CD14-positive monocyte (primary cell): Measurements from ENCODE around the gene SLC12A7. TPM values are rescaled to one million over a fixed set of nuclear protein-coding genes. Genes with fewer than 3 reads are reported as not detected.

ENCODE experiments used
- DNase-seq, 3 donors: peaks; one replicate each; pipeline ENCODE4 v3.0.0-alpha.2; 2011 to 2022
- H2AFZ ChIP-seq: 2 replicates; pipeline ENCODE4 v1.6.0; 2012; ENCODE audit warnings: mild to moderate bottlenecking, low read depth, low read length, inconsistent platforms; ENCODE audit not compliant: insufficient read depth, poor library complexity, severe bottlenecking
- H3K27ac ChIP-seq, 2 donors: 1 replicate in 1 of 2; 2 replicates in 1 of 2; pipeline ENCODE4 v1.5.1; 2012 to 2013; ENCODE audit warnings: low read length in 2 of 2, control low read depth in 1 of 2, inconsistent platforms in 1 of 2, low read depth in 1 of 2, mild to moderate bottlenecking in 1 of 2
- H3K27me3 ChIP-seq, 2 donors: one replicate each; pipeline versions ENCODE4 v1.6.0 to v1.6.1; 2011 to 2013; ENCODE audit warnings: low read length in 2 of 2; ENCODE audit not compliant: control insufficient read depth in 2 of 2, insufficient read depth in 2 of 2
- H3K36me3 ChIP-seq, 2 donors: replicated peaks in 1 of 2; 1 replicate in 1 of 2; 2 replicates in 1 of 2; pipeline versions ENCODE4 v1.5.1 to v1.6.1; 2012 to 2013; ENCODE audit warnings: low read length in 2 of 2, control low read depth in 1 of 2, inconsistent platforms in 1 of 2, mild to moderate bottlenecking in 1 of 2; ENCODE audit not compliant: insufficient read depth in 2 of 2, control insufficient read depth in 1 of 2
- H3K4me1 ChIP-seq, 2 donors: 1 replicate in 1 of 2; 2 replicates in 1 of 2; pipeline versions ENCODE4 v1.5.1 to v1.6.1; 2012 to 2013; ENCODE audit warnings: low read length in 2 of 2, control low read depth in 1 of 2, inconsistent platforms in 1 of 2, mild to moderate bottlenecking in 1 of 2, moderate library complexity in 1 of 2; ENCODE audit not compliant: insufficient read depth in 2 of 2, control insufficient read depth in 1 of 2
- H3K4me2 ChIP-seq: replicated peaks from 2 replicates; pipeline ENCODE3; 2012; ENCODE audit warnings: low read length, moderate library complexity, mild to moderate bottlenecking; ENCODE audit not compliant: poor library complexity, severe bottlenecking; ENCODE audit errors: extremely low read depth
- H3K4me3 ChIP-seq, 3 experiments: fragments of 200-600 bp in 1 of 3; sonication (generic) in 1 of 3; replicated peaks in 1 of 3; 1 replicate in 2 of 3; 2 replicates in 1 of 3; pipeline ENCODE4 v1.5.1; 2011 to 2013; ENCODE audit warnings: low read length in 3 of 3, mild to moderate bottlenecking in 3 of 3, control low read depth in 2 of 3, low read depth in 2 of 3, inconsistent platforms in 1 of 3, moderate library complexity in 1 of 3
- H3K79me2 ChIP-seq: 2 replicates; pipeline ENCODE4 v1.6.0; 2012; ENCODE audit warnings: mild to moderate bottlenecking, control low read depth, inconsistent platforms, low read length, moderate library complexity; ENCODE audit not compliant: insufficient read depth
- H3K9ac ChIP-seq: 2 replicates; pipeline ENCODE4 v1.6.0; 2017; ENCODE audit warnings: low read length, mild to moderate bottlenecking; ENCODE audit not compliant: insufficient read depth, poor library complexity, severe bottlenecking
- H3K9me3 ChIP-seq, 2 donors: replicated peaks in 1 of 2; 1 replicate in 1 of 2; 2 replicates in 1 of 2; pipeline versions ENCODE4 v1.5.1 to v1.6.1; 2012 to 2013; ENCODE audit warnings: low read length in 2 of 2, control low read depth in 1 of 2; ENCODE audit not compliant: control insufficient read depth in 1 of 2, insufficient read depth in 1 of 2
- H4K20me1 ChIP-seq: 2 replicates; pipeline ENCODE4 v1.6.0; 2012; ENCODE audit warnings: mild to moderate bottlenecking, low read length, control low read depth, moderate library complexity; ENCODE audit not compliant: insufficient read depth
- H3K27ac Mint-ChIP-seq, 7 donors: one replicate each; pipeline ENCODE4 v1.8.0; 2020; ENCODE audit warnings: mild to moderate bottlenecking in 7 of 7, mixed read lengths in 7 of 7, moderate library complexity in 6 of 7, inconsistent platforms in 2 of 7
- H3K27me3 Mint-ChIP-seq, 3 donors: one replicate each; pipeline ENCODE4 v1.8.0; 2021 to 2022; ENCODE audit warnings: low read depth in 3 of 3, mild to moderate bottlenecking in 3 of 3, mixed read lengths in 3 of 3, moderate library complexity in 3 of 3, inconsistent platforms in 1 of 3
- H3K36me3 Mint-ChIP-seq, 2 donors: one replicate each; pipeline ENCODE4 v1.8.0; 2020; ENCODE audit warnings: mixed read lengths in 2 of 2, inconsistent platforms in 1 of 2, mild to moderate bottlenecking in 1 of 2
- H3K4me1 Mint-ChIP-seq: one replicate; pipeline ENCODE4 v1.8.0; 2020; ENCODE audit warnings: mild to moderate bottlenecking, mixed read lengths
- H3K4me3 Mint-ChIP-seq, 2 donors: one replicate each; pipeline ENCODE4 v1.8.0; 2020; ENCODE audit warnings: mild to moderate bottlenecking in 2 of 2, mixed read lengths in 2 of 2, moderate library complexity in 1 of 2
- H3K9me3 Mint-ChIP-seq, 7 donors: one replicate each; pipeline ENCODE4 v1.8.0; 2020 to 2022; ENCODE audit warnings: mixed read lengths in 7 of 7, mild to moderate bottlenecking in 6 of 7, moderate library complexity in 6 of 7, inconsistent platforms in 2 of 7
- WGBS: methylation state at CpG from one replicate; pipeline ENCODE4 v1.1.5; 2013; ENCODE audit warnings: missing lambda C conversion rate; ENCODE audit not compliant: insufficient coverage; 5-methylcytosine and 5-hydroxymethylcytosine counted together
- intact Hi-C, 2 donors: fragments of 100-400 bp; cut with micrococcal nuclease; formaldehyde crosslinking; loops; one replicate each; pipeline versions ENCODE4 v1.15.0 to v1.15.1; 2023
- polyA plus RNA-seq, 3 donors: library from polyadenylated mRNA; depleted of rRNA in 1 of 3; unstranded in 2 of 3; stranded (reverse) in 1 of 3; fragments of 300-500 nt in 2 of 3; fragments of >200 nt in 1 of 3; fragmentation: Illumina TruSeq in 2 of 3; gene quantifications; 1 replicate in 2 of 3; 2 replicates in 1 of 3; pipeline ENCODE4 v1.2.3, GENCODE V29; 2012 to 2021
- TF ChIP-seq, protein P1 (sequence below): fragments of 200-600 bp; IDR thresholded peaks from one replicate; pipeline ENCODE4 v1.8.0; 2022; ENCODE audit warnings: antibody characterized with exemption, mild to moderate bottlenecking

SLC12A7 gene
- polyA plus RNA-seq, 3 donors = 8.2 to 31.2 (median 12.5) TPM

DNA sequence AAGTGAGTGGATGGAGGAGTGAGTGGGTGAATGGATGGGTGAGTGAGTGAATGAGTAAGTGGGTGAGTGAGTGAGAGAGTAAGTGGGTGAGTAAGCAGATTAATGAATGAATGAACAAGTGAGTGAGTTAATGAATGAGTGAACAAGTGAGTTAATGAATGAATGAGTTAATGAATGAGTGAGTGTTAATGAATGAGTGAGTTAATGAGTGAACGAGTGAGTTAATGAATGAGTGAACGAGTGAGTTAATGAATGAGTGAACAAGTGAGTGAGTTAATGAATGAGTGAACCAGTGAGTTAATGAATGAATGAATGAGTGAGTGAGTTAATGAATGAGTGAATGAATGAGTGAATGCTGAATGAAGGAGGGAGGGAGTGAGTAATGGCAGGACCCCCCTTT is 76.9 kb downstream of the SLC12A7 start:
- Mint-ChIP-seq H3K9me3 (peaks cover 0 to 6% (median 0%) of the 10 kb centered on the region in 7 donors), H3K27me3 (peaks cover 2% of the 10 kb centered on the region in 3 donors), H3K27ac (no peak overlapping the region), H3K4me3 (no peak overlapping the region), H3K4me1 (no peaks in the 10 kb centered on the region), H3K36me3 (no peaks in the 10 kb centered on the region)
- intact Hi-C loops = no loop called here
- Histone ChIP-seq H3K36me3 (no peaks in the 10 kb centered on the region), H3K9ac (no peak overlapping the region), H3K9me3 (no peaks in the 10 kb centered on the region), H3K4me1 (no peaks in the 10 kb centered on the region), H4K20me1 (no peaks in the 10 kb centered on the region), H3K27me3 (no peaks in the 10 kb centered on the region), H3K4me3 (no peak overlapping the region), H2AFZ (no peak overlapping the region), H3K79me2 (no peaks in the 10 kb centered on the region), H3K4me2 (no peak overlapping the region), H3K27ac (no peak overlapping the region)
- 94% methylated on average over 2 of the region's 2 CpGs for WGBS
- TF ChIP-seq, protein P1, sequence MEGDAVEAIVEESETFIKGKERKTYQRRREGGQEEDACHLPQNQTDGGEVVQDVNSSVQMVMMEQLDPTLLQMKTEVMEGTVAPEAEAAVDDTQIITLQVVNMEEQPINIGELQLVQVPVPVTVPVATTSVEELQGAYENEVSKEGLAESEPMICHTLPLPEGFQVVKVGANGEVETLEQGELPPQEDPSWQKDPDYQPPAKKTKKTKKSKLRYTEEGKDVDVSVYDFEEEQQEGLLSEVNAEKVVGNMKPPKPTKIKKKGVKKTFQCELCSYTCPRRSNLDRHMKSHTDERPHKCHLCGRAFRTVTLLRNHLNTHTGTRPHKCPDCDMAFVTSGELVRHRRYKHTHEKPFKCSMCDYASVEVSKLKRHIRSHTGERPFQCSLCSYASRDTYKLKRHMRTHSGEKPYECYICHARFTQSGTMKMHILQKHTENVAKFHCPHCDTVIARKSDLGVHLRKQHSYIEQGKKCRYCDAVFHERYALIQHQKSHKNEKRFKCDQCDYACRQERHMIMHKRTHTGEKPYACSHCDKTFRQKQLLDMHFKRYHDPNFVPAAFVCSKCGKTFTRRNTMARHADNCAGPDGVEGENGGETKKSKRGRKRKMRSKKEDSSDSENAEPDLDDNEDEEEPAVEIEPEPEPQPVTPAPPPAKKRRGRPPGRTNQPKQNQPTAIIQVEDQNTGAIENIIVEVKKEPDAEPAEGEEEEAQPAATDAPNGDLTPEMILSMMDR = no peak
- no peak for DNase-seq

DNA sequence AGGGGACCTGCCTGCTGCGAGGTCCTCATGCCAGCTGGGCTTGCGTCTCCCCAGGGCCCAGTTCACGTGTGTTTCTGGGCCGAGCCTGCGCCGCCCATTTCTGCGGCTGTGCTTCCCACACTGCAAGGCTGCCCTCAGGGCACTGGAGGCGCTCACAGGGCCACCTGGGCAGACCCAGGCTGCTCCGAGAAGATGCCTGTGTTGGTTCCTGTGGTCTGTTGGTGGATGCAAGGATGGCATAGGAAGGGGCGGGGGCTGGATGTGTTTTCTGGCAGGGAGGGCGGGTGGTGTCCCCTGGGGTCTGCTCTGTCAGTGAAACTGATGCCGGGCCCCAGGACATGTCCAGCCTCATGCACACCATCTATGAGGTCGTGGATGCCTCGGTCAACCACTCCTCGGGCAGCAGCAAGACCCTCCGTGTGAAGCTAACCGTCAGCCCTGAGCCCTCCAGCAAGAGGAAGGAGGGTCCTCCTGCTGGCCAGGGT is 77.4 kb downstream of the SLC12A7 start:
- no peaks in the 10 kb centered on the region for H3K4me1 ChIP-seq
- H3K9me3 ChIP-seq = no peaks in the 10 kb centered on the region
- no peak overlapping the region for H3K4me3 ChIP-seq
- H3K27ac Mint-ChIP-seq = no peak overlapping the region
- no peaks in the 10 kb centered on the region for H3K36me3 Mint-ChIP-seq
- WGBS = 96% methylated on average over 16 of the region's 17 CpGs
- H3K27me3 ChIP-seq = no peaks in the 10 kb centered on the region
- TF ChIP-seq, protein P1 = no peak
- H3K27me3 Mint-ChIP-seq = peaks cover 2% of the 10 kb centered on the region in 3 donors
- no peak for DNase-seq
- H3K36me3 ChIP-seq = no peaks in the 10 kb centered on the region
- no peak overlapping the region for H3K4me3 Mint-ChIP-seq
- intact Hi-C loops = no loop called here
- no peaks in the 10 kb centered on the region for H4K20me1 ChIP-seq
- H3K79me2 ChIP-seq = no peaks in the 10 kb centered on the region
- H3K27ac ChIP-seq = no peak overlapping the region
- peaks cover 0 to 3% (median 0%) of the 10 kb centered on the region in 7 donors for H3K9me3 Mint-ChIP-seq
- H2AFZ ChIP-seq = no peak overlapping the region
- H3K4me1 Mint-ChIP-seq = no peaks in the 10 kb centered on the region
- no peak overlapping the region for H3K9ac ChIP-seq
- no peak overlapping the region for H3K4me2 ChIP-seq
